GM18511 (cell line): ENCODE data around the gene MYH7B.

Experiments
- ATAC-seq: cut with Tn5 transposase; IDR thresholded peaks from one replicate; pipeline ENCODE4 v1.9.1; 2021; ENCODE audit warnings: mild to moderate bottlenecking, moderate library complexity; ENCODE audit not compliant: unreplicated experiment

The MYH7B gene

GRCh38 chr20:34990231-34990630 is 34.6 kb downstream of the MYH7B start:
- no peak for ATAC-seq

DNA sequence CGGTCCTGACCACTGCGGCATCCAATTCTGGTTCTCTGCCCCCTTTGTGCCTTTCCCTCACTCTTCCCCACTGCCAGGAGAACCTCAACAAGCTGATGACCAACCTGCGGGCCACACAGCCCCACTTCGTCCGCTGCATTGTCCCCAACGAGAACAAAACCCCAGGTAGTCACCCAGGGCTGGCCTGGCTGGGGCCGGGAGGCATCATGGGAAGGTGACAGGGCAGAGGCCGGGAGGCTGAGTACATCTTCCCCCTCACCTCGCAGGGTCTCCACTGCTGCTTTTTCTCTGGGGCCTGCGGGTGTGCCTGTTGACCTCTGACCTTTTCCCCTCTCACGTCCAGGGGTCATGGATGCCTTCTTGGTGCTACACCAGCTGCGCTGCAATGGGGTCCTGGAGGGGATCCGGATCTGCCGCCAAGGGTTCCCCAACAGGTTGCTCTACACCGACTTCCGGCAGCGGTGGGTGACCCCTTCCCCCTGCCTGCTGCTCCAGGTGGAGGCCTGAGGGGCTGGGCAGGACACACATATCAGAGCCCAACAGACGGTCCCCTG is 35.1 kb downstream of the MYH7B start:
- no peak for ATAC-seq

- ATAC-seq = no peak
Observed at GRCh38 chr20:34992751-34993417, 37.2 kb downstream of the MYH7B start.

DNA sequence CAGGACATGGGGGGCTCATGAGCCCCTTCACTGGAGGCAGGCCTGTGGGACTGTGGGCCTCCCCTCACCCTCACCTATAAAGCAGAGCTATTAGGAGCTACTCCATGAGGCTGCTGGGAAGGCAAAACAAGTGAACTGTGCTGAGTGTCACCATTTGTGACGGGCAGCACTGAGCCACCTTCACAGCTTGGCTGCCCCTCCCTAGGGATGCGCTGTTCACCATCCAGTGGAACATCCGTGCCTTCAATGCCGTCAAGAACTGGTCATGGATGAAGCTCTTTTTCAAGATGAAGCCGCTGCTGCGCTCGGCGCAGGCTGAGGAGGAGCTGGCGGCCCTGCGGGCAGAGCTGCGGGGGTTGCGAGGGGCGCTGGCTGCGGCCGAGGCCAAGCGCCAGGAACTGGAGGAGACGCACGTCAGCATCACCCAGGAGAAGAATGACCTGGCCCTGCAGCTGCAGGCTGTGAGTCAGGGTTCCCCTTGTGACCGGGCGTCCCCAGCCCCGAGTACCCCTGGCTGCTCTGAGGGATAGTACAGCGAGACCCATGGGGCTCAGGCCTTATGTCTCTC is 38.4 kb downstream of the MYH7B start:
- no peak for ATAC-seq

DNA sequence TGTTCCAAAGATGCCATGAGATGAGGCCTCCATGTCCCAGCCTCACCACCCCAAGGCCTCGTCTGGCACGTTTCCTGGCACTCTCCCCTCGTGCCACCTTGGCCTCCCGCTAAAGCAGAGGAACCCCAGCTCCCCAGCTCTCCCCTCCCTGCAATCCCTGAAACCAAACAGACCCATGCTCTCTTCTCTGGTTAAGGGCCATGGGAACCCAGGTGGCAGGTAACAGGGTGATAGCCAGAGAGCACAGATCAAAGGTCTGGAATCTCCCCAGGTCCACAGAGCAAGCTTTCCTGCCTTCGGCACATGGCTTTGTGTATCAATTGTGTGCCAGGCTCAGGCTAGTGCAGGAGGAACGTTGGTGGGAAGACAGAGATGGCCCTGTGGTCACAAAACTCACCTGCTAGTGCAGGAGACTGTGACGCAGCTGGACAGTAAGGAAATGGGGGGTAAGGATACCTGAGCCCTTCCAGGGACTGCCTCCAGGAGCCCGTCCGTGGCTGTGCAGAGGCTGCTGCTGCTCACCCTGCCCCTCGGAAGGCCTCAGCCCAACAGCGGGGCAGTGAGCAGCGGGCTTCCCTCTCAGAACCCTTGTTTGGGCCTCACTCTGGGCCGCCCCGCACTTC is 39.0 kb downstream of the MYH7B start:
- no peak for ATAC-seq

GRCh38 chr20:34995192-34995591 is 39.5 kb downstream of the MYH7B start:
- ATAC-seq = no peak

DNA sequence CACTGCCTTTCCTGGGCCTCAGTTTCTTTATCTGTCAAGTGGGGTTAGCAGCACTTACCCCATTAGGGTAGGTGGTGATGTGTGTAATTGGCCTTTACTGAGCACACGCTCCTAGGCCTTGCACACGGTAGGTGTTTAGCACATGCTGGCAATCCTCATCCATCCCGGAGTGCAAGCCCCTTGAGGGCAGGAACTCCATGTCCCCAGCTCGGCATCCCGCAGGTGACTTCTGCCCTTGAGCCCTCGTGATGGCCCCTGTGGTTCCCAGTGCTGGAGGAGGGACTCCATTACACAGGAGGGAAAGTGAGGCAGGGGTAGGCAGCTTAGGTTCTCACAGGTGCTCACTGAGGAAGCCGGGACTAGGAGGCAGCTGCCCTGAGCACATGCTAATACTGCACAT is 40.0 kb downstream of the MYH7B start:
- ATAC-seq = no peak

- no peak for ATAC-seq
Observed at GRCh38 chr20:34996243-34997028, 40.8 kb downstream of the MYH7B start.

DNA sequence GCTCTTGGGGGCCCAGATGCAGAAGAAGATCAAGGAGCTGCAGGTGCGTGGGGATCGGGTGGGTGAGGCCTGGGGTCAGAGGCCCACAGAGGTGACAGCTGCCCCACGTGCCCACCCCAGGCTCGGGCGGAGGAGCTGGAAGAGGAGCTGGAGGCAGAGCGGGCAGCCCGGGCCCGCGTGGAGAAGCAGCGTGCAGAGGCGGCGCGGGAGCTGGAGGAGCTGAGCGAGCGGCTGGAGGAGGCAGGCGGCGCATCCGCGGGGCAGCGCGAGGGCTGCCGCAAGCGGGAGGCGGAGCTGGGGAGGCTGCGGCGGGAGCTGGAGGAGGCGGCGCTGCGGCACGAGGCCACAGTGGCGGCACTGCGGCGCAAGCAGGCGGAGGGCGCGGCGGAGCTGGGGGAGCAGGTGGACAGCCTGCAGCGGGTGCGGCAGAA is 41.5 kb downstream of the MYH7B start:
- ATAC-seq = no peak

- ATAC-seq = no peak
Observed at GRCh38 chr20:34997774-34998173, 42.1 kb downstream of the MYH7B start.

GRCh38 chr20:34998331-34998950 is 42.8 kb downstream of the MYH7B start:
- ATAC-seq = no peak

- no peak for ATAC-seq
Observed at GRCh38 chr20:34999021-34999451, 43.4 kb downstream of the MYH7B start.

DNA sequence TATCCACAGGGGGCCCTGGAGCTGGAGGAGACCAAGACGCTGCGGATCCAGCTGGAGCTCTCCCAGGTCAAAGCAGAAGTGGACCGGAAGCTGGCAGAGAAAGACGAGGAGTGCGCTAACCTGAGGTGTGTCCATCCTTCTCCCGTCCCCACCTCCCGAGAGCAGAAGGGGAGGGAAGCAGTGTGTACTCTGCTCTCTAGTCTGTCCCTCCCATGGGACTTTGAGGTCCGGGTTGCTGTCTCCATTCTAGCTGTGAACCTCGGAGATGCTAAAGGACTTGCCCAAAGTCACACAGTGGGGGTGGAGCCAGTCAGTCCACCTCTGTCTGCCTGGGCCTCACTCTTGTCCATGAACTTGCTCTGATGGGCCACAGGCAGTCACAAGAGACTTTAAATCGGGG is 44.1 kb downstream of the MYH7B start:
- no peak for ATAC-seq

- no peak for ATAC-seq
Observed at GRCh38 chr20:35000311-35000921, 44.7 kb downstream of the MYH7B start.

DNA sequence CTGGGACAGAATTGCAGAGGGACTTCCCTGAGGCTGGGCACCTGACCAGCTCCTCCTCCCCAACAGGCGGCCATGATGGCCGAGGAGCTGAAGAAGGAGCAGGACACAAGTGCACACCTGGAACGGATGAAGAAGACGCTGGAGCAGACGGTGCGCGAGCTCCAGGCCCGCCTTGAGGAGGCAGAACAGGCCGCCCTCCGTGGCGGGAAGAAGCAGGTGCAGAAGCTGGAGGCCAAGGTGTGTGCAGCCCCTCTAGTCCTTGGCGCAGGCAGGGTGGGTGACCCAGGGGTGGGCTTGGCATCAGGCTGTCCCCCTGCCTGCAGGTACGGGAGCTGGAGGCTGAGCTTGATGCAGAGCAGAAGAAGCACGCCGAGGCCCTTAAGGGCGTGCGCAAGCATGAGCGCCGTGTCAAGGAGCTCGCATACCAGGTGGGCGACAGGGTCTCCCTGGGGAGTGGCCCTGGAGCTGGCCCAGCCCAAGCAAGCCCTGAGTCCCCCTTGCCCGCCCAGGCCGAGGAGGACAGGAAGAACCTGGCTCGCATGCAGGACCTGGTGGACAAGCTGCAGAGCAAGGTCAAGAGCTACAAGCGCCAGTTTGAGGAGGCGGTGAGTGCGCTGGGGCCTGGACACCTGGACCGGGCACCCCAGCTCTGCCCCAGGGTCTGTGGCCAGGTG is 45.4 kb downstream of the MYH7B start:
- no peak for ATAC-seq

DNA sequence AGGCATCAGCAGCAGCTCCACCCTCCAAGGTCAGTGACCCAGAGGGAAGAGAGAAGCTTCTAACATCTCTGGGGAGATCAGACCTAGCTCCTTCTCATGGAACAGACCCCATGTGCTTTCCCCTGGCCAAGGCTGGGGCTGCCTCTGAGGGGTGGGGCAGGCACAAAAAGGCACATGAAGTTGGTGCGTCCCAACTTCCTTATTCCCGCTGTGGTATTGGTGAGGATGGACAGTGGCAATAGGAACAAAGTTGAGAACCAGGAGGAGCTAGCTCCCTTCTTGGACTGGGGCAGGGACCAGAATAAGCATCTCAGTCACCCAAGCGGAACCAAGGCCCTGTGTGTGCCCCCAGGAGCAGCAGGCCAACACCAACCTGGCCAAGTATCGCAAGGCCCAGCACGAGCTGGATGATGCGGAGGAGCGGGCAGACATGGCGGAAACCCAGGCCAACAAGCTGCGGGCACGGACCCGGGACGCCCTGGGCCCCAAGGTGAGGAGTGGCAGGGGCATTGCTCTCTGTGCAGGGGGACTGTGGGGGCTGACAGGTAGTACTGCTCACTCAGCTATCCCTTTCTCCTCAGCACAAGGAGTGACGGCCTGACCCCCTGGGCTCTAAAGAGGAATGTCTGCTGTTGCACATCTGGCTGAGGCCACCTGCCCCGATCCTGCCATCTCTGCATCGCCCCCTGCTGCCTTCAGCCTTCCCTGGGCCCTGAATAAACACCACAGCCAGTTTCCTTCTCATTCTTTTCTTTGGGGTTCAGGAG is 46.1 kb downstream of the MYH7B start:
- ATAC-seq = no peak

DNA sequence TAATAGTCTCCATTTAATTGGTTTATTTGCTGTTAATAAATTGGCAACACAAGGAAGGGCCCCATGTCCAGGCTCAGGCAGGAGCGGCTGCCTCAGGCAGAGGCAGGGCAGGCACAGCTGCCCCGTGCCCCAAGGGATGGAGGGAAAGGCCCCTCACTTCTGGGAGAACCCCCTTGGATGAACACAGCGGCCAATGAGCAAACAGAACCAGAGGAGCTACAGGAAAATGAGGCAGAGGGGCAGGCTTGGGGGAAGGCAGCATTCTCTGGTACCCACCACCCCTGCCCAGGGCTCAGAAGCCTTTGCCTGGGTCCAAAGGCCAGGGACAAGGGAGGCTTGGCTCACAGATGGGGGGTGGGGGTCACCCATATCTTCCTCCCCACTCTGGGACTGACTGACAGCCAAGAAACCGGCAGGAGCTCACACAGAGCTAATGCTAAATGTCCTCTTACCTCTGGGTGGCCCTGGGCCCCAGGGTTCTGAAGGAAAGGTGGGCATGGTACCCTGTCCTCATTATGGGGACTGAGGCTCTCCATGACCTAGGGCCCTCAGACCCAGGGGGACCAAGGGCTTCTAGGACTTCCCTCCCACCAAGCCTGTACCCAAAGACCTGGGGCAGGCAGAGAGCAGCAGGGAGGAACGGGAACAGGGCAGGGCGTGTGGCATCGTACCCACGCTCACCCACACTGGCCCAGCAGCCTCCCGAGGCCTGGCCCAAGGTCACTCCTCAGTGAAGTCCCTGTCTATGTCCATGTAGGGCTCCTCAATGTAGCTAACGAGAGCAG is 47.0 kb downstream of the MYH7B start:
- ATAC-seq = no peak
